Limb (tissue), 2 donors: ENCODE measurements around the gene TMUB2.
A peak's percentile ranks its signal among the peaks of the same experiment; 100 is the strongest.
"Not testable (repeated sequence)": the region's sequence is repeated elsewhere in the genome, so short reads cannot be mapped to it uniquely, and the experiment has no call there.

Source experiments
- DNase-seq, 2 donors: peaks; one replicate each; pipeline ENCODE4 v3.0.0-alpha.2; 2016; ENCODE audit errors: extremely low spot score in 2 of 2

The TMUB2 gene

GRCh38 chr17:44186307-44187130 is at the start of gene TMUB2:
TSS of gene TMUB2 (plus strand) at chr17:44186972. CDS start at chr17:44187709, 737 bp downstream.
- DNase-seq = peak; percentile 100

DNA sequence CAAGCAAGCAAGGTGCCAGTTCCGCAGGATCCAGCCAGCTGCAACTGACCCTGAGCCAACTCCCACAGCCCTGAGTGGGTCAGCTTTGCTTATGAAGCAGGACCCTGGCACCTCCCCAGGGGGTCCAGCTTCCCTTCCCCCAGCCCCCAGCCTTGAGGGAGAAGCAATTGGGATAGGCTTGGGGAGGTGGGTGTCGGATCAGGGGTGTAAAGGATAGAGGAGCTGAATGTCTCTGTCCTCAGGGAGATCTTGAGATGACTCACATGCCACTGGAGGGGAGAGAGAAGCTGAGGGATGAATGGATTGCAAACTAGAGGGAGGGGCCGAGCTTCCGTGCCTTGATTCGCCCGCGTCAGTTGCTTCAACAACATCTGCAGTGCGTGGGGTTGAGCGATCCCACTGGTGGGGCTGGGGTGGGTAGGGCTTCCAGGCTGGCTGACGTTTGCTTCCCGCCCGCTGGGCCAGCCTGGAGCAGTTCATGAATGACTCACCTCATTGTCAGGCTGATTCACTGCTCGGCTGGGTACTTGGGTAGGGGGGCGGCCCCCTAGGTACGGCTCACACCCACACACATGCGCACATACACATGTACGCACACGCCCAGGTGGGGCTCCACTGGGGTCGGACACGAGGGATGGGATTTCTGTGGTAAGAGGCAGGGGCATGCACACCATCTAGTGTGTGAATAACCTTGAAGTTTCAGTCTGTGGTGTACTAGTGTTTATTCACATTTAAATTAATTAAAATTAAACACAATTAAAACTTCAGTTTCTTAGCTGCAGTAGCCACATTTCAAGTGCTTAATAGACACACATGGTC is 48.7 kb upstream of the TMUB2 start:
- DNase-seq = peak; percentile 65 to 81

GRCh38 chr17:44143921-44144320 is 42.9 kb upstream of the TMUB2 start:
- not testable (repeated sequence) for DNase-seq

DNA sequence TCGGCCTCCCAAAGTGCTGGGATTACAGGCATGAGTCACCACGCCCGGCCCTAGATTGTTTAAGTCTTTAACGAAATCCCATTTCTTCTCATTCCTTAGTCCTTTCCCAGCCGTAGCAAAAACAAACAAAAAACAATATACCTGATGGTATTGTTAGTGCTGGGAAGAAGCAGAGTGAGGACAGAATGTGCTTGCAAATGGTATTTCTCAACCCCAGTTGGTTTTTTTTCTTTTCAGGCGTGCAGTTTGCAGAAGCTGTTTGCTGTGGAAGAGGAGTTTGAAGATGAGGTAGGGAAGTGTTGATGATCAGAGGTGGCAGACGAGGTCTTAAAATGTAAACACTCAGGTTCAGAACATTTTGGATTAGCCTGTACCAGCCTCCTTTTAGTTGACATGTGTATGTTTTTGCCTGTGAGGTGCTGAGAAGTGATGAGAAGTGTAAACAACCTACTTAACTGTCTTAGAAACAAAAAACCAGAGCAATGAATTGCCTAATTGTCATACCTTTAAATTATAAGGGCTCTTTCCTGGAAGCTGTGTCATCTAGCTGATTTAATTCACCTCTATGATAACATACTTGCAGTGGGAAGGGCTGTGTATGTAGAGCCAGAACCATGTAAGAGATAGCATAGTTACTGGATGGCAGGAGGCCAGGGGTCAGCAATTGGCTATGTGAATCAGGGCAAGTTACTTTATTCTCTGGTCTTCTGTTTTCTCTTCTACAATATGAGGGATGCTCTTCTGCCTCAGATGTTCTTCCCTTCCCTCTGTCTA is 41.6 kb upstream of the TMUB2 start:
- no peak for DNase-seq

GRCh38 chr17:44146375-44147346 is 40.1 kb upstream of the TMUB2 start:
- DNase-seq = no peak

- DNase-seq = no peak
Measured at GRCh38 chr17:44147812-44148211, 39.0 kb upstream of the TMUB2 start.

- not testable (repeated sequence) for DNase-seq
Measured at GRCh38 chr17:44149066-44149465, 37.7 kb upstream of the TMUB2 start.

DNA sequence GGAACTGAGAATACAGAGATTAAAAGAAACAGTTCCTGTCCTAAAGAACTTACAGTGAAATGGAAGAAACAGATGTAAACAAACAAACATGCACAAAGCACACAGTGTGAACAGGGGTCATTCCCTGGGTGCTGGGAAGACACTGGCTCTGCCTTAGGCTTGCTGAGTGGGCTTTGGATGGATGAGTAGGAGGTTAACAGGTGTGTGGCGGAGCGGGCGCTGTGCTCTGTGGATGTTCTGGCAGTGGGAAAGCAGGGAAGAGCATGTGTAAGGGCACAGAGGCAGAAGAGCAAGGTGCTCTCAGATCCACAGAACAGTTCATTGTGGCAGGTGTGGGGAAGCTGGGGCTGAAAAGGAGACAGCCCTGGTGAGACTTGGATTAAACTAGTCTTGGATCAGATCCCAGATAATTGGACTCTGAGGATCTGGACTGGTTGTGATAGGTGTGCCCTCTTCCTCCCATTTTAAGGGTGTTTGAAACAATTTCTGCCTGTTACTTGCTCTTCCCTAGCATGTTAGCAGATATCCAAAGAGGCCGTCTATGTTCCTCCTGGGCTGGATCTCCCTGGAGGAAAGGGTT is 36.9 kb upstream of the TMUB2 start:
- DNase-seq = no peak

- no peak for DNase-seq
Measured at GRCh38 chr17:44152875-44153274, 33.9 kb upstream of the TMUB2 start.

GRCh38 chr17:44155488-44155887 is 31.3 kb upstream of the TMUB2 start:
- no peak for DNase-seq

DNA sequence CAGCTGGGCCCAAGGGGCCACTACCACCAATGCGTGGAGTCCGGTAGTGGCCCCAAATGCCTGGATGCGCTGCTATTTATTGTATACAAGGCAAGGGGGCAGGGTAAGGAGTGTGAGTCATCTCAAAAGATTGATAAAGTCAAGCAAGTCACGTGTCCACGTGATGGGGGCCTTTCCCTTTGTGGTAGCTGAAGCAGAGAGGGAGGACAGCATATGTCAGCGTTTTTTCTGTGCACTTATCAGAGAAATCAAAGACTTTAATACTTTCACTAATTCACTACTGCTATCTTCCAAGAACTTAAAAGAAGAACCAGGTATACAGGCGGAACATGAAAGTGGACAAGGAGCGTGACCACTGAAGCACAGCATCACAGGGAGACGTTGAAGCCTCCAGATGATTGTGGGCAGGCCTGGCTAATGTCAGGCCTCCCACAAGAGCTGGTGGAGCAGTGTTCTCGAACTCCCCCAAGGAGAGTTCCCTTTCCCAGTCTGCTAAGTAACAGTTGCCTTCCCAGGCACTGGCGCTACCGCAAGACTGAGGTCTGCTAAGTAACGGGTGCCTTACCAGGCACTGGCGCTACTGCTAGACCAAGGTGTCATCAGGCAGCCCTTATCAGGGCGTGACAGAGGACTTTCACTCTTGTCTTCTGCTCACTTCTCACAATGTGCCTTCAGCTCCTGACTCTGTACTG is 27.1 kb upstream of the TMUB2 start:
- DNase-seq = no peak

GRCh38 chr17:44164476-44164875 is 22.3 kb upstream of the TMUB2 start:
- no peak for DNase-seq

DNA sequence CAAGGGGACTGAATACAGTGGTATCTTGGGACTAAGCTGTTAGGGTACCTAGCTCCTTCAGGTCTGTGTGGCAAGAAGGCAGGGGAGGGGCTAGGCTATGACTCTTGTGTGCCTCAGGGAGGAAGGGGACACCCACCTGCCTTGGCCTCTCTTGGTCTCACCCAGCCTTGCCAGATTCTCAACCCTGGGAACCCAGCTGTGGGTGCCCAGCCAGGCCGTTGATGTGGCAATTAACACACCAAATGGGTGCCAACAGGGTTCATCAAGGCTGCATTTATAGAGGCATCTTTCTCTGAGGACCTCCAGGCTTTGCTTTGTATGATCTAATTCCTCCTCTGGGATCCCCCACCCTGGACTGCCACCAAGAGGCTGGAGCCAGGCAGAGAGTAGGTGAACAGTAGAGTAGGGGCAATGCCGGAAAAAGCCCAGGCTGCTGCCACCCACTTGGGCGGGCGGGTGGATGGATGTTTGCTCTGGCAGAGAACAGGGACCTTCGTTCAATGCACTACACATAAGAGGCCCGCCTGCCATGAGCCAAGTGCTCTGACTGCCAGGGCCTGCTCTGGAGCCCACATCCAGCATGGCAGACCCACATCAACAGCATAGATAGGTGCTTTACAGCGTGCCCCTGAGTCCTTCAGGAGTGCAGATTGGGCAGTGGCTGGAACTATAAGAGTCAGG is 19.5 kb upstream of the TMUB2 start:
- DNase-seq = no peak

- no peak for DNase-seq
Measured at GRCh38 chr17:44170135-44170498, 16.7 kb upstream of the TMUB2 start.

- DNase-seq = no peak
Measured at GRCh38 chr17:44170499-44171201, 16.1 kb upstream of the TMUB2 start, which contains the start of gene ASB16. TSS of gene ASB16 (plus strand) at chr17:44170704. CDS start at chr17:44170790, 86 bp downstream.

DNA sequence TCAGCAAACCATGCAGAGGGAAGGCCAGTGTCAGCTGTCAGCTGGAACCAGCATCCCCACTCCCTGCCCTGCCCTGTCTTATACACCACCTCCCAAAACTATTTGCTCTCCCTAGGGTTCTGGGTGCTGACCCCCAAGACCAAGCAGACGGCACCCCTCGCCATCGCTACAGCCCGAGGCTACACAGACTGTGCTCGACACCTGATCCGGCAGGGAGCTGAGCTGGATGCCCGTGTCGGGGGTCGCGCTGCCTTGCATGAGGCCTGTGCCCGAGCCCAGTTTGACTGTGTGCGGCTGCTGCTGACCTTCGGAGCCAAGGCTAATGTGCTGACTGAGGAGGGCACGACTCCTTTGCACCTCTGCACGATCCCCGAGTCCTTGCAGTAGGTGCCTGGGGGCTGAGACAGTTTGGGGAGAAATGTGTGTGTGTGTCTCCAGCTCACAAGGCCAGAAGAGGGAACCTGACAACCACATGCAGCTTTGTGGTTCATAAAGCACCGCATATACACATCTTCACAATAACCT is 14.8 kb upstream of the TMUB2 start:
- no peak for DNase-seq

DNA sequence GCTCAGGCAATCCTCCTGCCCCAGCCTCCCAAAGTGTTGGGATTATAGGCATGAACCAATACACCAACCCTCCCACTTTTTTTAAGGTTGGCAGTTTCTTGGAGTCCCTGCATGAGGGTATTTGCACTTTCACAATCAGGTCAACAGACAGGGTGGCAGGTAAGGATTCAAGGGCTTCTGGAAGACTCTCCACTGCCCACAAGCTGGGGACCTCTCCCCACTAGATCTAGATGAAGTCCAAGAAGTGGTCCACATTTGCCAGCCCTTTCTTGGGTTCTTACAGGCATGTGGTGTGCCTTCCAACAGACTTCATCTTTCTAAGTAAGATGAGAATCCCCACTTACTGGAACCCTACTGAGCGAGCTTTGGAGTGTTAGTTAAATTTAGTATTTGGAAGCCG is 12.3 kb upstream of the TMUB2 start:
- DNase-seq = no peak

DNA sequence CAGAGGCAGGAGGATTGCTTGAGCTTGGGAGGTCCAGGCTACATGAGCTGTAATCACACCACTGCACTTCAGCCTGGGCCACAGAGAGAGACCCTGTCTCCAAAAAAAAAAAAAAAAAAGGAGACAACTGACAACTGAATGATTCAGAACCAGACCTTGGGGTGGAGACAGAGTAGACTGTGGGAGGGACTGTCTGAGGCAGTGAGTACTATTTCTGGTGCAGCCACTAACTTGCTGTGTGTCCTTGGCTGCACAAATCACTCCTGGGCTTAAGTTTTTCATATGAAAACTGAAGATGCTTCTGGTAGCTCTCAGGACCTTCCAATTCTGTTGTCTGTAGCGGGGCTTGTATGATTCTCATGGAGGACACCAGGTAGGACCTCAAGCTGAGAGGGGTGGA is 10.5 kb upstream of the TMUB2 start:
- no peak for DNase-seq
